ENCODE data around the gene KLF15. TPM values are rescaled to one million over a fixed set of nuclear protein-coding genes. Genes with fewer than 3 reads are reported as not detected.
A peak's percentile ranks its signal among the peaks of the same experiment; 100 is the strongest.

Gene KLF15
- total RNA-seq, 2 donors from 2014 or later, result 0.26 TPM; not detected in 1

DNA sequence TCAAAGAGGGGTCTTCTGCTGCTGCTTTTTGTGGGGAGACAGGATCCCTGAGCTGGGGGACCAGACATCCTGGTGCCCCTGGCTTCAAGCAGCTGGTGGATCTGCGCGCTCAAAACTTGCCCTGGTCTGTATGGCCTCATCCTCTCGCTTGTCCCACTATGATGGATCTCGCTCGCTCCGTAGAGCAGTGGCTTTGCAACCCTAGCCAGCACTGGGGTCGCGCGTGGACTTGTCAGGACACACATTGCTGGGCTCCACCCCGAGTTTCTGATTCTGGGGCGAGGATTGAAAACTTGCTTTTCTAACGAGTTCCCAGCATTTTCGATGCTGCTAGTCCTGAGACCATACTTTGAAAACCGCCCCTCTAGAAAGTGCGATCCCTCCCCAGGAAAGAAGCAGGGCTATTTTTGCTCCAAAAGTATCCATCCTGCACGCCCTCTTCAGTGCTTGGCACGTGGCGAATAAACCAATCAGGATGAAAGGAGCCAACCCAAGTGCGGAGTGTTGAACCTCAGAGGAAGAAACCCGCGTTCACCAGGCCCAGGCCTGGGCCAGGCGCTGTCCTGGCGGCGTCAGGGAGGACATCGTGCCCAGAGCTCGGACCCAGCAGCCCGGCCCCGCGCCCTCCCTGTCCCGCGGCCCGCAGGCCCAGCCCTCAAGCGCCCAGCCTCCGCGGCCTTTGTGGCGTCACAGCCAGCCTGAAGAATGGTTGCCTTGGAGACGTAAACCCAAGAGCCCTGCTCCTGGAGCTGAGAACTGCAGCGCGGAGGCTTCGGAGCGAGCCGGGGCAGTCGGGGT is 37.2 kb upstream of the KLF15 start, which contains the start of gene CFAP100:
Gene CFAP100, plus strand, starts transcription at position 731 of the 798 bp plus-strand sequence. CDS start 1,092 bp downstream, outside the sequence.
- Mint-ChIP-seq H3K27me3 (peaks cover 45 to 49% of the 10 kb centered on the region in 2 donors), H3K4me1 (ENCODE audit: low read depth in 2 of 2) (peaks cover 0 to 4% of the 10 kb centered on the region in 2 donors), H3K4me3 (no peak within 1 kb of the TSS), H3K36me3 (no peaks in the 10 kb centered on the region), H3K27ac (no peak within 1 kb of the TSS), H3K9me3 (no peaks in the 10 kb centered on the region)
- no peak for DNase-seq (ENCODE audit: low spot score)
- ATAC-seq, result no peak

DNA sequence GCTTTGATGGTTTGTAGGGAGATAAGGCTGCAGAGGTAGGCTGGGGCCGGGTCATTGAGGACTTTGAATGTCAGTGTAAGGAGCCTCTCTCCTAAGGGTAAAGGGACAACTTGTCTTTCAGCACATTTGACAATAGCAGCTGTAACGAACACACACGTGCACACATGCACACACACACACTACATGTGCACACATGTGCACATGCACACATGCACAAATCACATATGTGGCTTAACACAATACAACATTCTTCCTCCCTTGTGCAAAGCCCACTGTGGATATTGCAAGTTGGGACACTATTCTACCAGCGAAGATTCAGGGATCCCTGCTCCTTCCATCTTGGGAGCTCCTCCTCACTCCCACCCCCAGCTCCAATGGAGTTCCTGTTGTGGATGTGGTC is 36.4 kb upstream of the KLF15 start:
- H3K36me3 Mint-ChIP-seq, result no peaks in the 10 kb centered on the region
- peaks cover 0 to 4% of the 10 kb centered on the region in 2 donors for H3K4me1 Mint-ChIP-seq (ENCODE audit: low read depth in 2 of 2)
- DNase-seq (ENCODE audit: low spot score), result no peak
- no peak overlapping the region for H3K4me3 Mint-ChIP-seq
- no peaks in the 10 kb centered on the region for H3K9me3 Mint-ChIP-seq
- no peak overlapping the region for H3K27ac Mint-ChIP-seq
- H3K27me3 Mint-ChIP-seq, result peaks cover 45 to 51% of the 10 kb centered on the region in 2 donors
- no peak for ATAC-seq

DNA sequence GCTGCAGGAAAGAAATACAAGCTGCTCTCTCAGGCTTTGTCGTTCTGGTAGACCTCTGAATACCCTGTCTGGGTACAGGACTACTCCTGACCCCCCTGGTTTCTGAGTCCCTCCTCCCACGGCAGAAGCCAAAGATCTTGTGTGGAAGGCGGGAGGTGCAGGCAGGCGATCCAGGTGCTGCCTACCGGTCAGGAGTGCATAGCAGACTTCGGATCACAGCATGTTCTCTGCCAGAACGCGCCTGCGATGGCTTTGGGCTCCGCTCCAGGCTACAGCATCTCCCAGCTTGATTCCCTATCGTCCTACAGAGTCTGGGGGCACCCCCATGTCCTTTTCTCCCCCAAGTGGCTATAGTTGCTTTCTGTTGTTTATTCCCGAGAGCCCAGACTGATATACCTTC is 35.0 kb upstream of the KLF15 start:
- DNase-seq (ENCODE audit: low spot score) (no peak), ATAC-seq (no peak)
- H3K4me1 Mint-ChIP-seq (ENCODE audit: low read depth in 2 of 2), result peaks cover 0 to 4% of the 10 kb centered on the region in 2 donors
- H3K36me3 Mint-ChIP-seq, result no peaks in the 10 kb centered on the region
- no peak overlapping the region for H3K4me3 Mint-ChIP-seq
- H3K9me3 Mint-ChIP-seq, result no peaks in the 10 kb centered on the region
- H3K27me3 Mint-ChIP-seq, result peaks cover 50 to 59% of the 10 kb centered on the region in 2 donors
- no peak overlapping the region for H3K27ac Mint-ChIP-seq

DNA sequence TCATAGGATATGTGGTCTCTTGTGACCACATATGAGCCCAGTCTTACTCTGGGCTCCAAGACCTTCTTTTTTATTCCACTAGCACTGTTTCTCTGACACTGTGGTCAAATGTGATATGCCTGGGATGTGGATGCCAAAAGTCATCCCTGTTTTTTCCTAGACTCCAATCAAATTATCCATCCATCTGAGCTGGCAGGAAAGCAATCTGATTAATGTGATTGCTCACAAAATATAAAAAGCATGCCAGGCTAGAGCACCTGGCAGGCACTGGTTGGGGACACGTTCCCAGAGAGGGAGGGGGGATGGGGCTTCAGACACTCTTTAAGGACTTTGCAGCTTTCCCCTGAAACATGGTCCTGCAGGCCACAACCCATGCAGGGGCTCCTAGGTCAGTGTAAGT is 34.4 kb upstream of the KLF15 start:
- H3K27me3 Mint-ChIP-seq, result peaks cover 50 to 59% of the 10 kb centered on the region in 2 donors

DNA sequence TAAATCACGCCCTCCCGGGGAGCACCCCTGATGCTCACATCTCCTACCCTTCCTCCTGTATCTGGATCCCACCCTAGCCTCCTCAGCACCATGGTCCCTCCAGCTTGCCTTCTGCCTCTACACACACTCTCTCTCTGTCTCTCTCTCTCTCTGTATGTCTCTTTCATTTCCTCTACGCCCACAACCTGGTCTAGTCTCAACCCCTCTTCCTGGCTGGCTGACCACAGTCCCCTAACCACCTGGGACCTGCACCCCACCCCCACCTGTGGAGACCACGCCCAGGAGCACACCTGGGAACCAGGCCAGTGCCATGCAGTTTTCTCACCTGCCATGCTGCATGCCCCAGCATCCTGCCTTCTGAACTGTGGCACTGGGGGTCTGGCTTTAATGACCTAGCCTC is 33.5 kb upstream of the KLF15 start:
- Mint-ChIP-seq H3K4me1 (ENCODE audit: low read depth in 2 of 2) (peaks cover 0 to 4% of the 10 kb centered on the region in 2 donors), H3K27ac (no peak overlapping the region), H3K4me3 (no peak overlapping the region), H3K36me3 (no peaks in the 10 kb centered on the region), H3K27me3 (peaks cover 53 to 59% of the 10 kb centered on the region in 2 donors), H3K9me3 (no peaks in the 10 kb centered on the region)
- DNase-seq (ENCODE audit: low spot score), result no peak
- no peak for ATAC-seq

More for the DNA sequence above, 34.4 kb upstream of the KLF15 start:
- no peaks in the 10 kb centered on the region for H3K36me3 Mint-ChIP-seq
- H3K4me1 Mint-ChIP-seq (ENCODE audit: low read depth in 2 of 2), result peaks cover 0 to 4% of the 10 kb centered on the region in 2 donors
- no peaks in the 10 kb centered on the region for H3K9me3 Mint-ChIP-seq
- DNase-seq (ENCODE audit: low spot score) (no peak), ATAC-seq (no peak)
- H3K27ac Mint-ChIP-seq, result no peak overlapping the region
- no peak overlapping the region for H3K4me3 Mint-ChIP-seq

DNA sequence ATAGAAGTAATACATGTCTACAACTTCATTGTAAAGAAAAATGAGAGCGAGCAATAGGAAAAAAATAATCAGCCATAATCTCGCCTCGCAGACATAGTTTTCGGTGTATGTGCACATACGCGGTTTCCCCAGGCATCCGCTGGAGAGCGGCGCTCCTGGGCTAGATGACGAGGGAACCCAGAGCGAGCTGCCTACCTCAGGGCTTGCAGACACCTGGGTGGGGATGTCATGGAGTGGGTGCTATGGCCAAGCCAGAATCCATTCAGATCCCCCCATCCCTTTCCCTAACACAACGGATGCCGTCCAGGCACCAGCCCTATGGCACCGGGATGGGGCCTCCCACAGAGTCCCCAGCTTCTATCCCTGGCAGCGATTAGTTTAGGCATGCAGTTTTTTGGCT is 33.0 kb upstream of the KLF15 start:
- no peak for DNase-seq (ENCODE audit: low spot score)
- peaks cover 0 to 4% of the 10 kb centered on the region in 2 donors for H3K4me1 Mint-ChIP-seq (ENCODE audit: low read depth in 2 of 2)
- no peak for ATAC-seq
- H3K27me3 Mint-ChIP-seq, result peaks cover 49 to 55% of the 10 kb centered on the region in 2 donors
- no peak overlapping the region for H3K27ac Mint-ChIP-seq
- H3K4me3 Mint-ChIP-seq, result no peak overlapping the region
- no peaks in the 10 kb centered on the region for H3K36me3 Mint-ChIP-seq
- H3K9me3 Mint-ChIP-seq, result no peaks in the 10 kb centered on the region

DNA sequence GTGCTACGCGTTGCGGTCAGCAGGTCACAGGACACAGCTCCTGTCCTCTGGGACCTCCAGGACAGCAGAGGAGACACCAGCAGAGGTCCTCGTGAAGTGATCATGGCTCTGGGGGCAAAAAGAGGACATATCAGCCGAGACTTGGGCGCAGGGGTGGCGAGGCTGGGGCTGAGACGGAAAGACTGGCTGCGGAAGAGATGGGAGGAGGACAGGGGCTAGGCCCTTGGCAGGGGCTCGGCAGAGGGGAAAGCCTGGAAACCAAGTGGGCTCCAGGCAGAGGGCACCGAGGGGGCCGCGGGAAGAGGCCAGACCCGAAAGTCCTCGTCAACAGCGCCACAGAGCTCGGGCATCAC is 32.6 kb upstream of the KLF15 start:
- Mint-ChIP-seq H3K4me3 (no peak overlapping the region), H3K36me3 (no peaks in the 10 kb centered on the region), H3K27me3 (peaks cover 46 to 56% of the 10 kb centered on the region in 2 donors), H3K9me3 (no peaks in the 10 kb centered on the region), H3K4me1 (ENCODE audit: low read depth in 2 of 2) (peaks cover 0 to 4% of the 10 kb centered on the region in 2 donors), H3K27ac (no peak overlapping the region)
- ATAC-seq, result no peak
- no peak for DNase-seq (ENCODE audit: low spot score)

DNA sequence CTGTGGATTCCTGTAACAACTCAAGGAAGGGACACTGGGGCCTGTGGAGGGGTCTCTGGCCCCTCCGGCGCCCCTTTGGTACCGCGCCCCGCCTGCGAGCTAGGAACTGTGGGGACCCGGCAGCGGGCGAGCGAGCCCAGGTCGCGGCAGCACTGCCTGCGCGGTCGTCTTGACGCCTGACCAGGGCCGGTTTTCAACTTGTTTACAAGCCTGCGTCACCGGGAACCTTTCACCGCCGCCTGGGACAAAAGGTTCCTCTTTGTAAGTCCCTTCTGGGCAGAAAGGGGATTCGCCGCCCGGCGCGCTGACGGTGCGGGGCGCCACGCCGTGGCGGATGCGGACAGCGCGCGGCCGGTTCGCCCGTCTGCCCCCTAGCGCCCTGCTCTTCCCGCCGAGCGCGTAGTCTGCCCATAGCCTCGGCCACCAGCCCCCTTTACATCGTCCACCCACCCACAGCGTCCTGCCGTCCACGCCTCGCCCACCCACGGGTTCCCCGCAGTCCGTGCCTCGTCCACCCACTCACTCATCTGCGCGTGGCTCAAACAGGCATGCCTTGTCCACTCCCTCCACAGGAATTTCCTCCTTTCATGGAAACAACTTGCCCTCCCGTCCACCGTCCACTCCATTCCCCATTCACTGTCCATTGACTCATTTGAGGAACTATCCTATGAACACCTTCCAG is 32.0 kb upstream of the KLF15 start:
- Mint-ChIP-seq H3K27me3 (peaks cover 50 to 60% of the 10 kb centered on the region in 2 donors), H3K36me3 (no peaks in the 10 kb centered on the region), H3K4me1 (ENCODE audit: low read depth in 2 of 2) (peaks cover 0 to 4% of the 10 kb centered on the region in 2 donors), H3K9me3 (no peaks in the 10 kb centered on the region), H3K27ac (no peak overlapping the region), H3K4me3 (no peak overlapping the region)
- no peak for DNase-seq (ENCODE audit: low spot score)
- peak; percentile 56 to 80 for ATAC-seq

DNA sequence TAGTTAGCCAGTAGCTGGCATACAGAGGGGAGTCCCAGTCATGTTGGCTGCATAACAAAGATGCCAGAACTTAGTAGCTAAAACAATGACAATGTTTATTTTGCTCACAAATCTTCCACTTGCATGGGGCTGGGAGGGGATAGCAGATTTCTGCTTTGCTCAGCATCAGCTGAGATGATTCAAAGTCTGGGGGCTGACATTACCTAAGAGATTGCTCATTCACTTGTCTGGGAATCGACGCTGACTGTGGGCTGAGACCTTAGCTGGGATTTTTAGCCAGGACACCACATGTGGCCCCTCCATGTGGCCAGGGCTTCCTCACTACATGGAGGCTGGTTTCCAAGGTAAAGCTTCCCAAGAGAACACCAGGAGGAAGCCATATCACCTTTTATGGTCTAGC is 24.8 kb upstream of the KLF15 start:
- Mint-ChIP-seq H3K9me3 (no peaks in the 10 kb centered on the region), H3K4me1 (ENCODE audit: low read depth in 2 of 2) (no peaks in the 10 kb centered on the region), H3K4me3 (no peak overlapping the region), H3K27ac (no peak overlapping the region), H3K36me3 (no peaks in the 10 kb centered on the region), H3K27me3 (peaks cover 20 to 39% of the 10 kb centered on the region in 2 donors)
- DNase-seq (ENCODE audit: low spot score), result no peak
- no peak for ATAC-seq

DNA sequence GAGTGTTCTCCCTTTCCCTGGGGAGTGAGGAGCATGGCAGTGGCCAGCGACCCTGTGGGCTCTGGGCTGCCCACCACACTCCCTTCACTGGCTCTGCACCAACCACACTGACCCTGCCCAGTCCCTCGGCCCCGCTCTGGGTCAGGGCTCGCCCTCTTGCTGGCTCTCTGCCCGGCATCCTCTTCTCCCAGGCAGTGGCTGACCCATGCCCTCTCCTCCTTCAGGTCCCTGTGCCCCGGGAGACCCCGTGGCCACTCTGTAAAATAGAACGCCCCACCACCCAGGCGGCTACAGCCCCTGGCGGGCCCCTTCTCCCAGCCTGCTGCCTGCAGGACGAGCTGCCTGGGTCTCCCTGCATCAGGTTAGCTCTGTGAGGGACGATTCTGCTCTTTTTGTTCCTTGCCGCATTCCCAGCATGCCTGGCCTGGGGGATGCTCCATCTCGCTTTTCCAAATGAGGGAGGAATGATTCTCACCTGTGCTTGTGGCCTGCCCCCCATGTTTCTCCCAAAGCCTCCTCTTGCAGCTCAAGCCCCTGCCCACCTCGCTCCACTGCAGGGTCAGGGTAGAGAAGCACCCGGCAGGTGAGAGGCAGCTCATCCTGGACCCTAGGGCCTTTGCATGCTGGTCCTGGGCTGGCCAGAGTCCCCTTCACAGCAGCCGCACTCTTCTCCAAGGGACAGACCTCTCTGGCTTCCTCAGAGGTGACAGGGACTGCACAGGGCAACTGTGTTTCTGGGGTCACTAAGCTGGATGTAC is 23.0 kb upstream of the KLF15 start:
- DNase-seq (ENCODE audit: low spot score) (no peak), ATAC-seq (peak in 1 of 2 donors; percentile 32)
- H3K27ac Mint-ChIP-seq, result no peak overlapping the region
- H3K36me3 Mint-ChIP-seq, result no peaks in the 10 kb centered on the region
- H3K9me3 Mint-ChIP-seq, result no peaks in the 10 kb centered on the region
- peaks cover 17 to 38% of the 10 kb centered on the region in 2 donors for H3K27me3 Mint-ChIP-seq
- no peaks in the 10 kb centered on the region for H3K4me1 Mint-ChIP-seq (ENCODE audit: low read depth in 2 of 2)
- no peak overlapping the region for H3K4me3 Mint-ChIP-seq

DNA sequence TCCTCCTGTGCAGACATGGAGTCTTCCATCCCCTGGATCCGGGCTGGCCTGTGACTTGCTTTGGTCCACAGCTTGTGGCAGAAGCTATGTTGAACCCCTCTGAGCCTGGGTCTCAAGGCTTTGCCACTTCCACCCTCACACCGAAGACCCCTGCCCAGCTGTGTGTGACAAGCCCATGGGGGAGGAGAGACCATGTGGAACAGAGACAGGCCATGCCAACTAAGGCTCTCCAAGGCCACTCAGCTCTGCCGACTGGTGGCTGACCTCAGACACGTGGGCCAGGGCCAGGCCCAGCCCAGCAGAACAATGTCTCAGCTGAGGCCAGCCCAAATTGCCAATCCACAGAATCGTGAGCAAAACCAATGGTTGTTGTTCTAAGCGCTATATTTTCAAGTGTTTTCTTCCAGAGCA is 21.1 kb upstream of the KLF15 start:
- no peaks in the 10 kb centered on the region for H3K36me3 Mint-ChIP-seq
- no peak overlapping the region for H3K4me3 Mint-ChIP-seq
- peaks cover 8 to 22% of the 10 kb centered on the region in 2 donors for H3K27me3 Mint-ChIP-seq
- H3K27ac Mint-ChIP-seq, result no peak overlapping the region
- no peaks in the 10 kb centered on the region for H3K4me1 Mint-ChIP-seq (ENCODE audit: low read depth in 2 of 2)
- DNase-seq (ENCODE audit: low spot score) (no peak), ATAC-seq (no peak)
- no peaks in the 10 kb centered on the region for H3K9me3 Mint-ChIP-seq

DNA sequence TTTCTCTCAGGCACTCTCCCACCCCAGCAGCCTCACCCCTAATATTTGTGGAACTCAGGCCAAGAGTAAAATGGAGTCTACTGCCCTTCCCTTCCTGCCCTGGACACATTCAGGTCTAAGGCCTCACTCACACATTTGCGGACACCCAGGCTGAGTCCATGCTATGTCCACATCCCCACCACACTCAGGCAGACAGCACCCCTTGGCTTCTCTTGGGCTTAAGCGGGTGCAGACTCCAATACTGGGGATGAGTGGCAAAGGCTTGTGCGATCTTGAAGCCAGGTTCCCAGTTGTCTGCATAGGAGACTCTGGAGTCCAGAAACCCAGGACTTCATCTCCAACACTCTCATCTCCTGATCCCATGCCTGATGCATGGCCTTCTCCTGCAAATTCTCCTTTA is 20.0 kb upstream of the KLF15 start:
- ATAC-seq (no peak), DNase-seq (ENCODE audit: low spot score) (no peak)
- Mint-ChIP-seq H3K27ac (no peak overlapping the region), H3K4me1 (ENCODE audit: low read depth in 2 of 2) (no peaks in the 10 kb centered on the region), H3K9me3 (no peaks in the 10 kb centered on the region), H3K27me3 (peaks cover 8 to 16% of the 10 kb centered on the region in 2 donors), H3K36me3 (no peaks in the 10 kb centered on the region), H3K4me3 (no peak overlapping the region)

DNA sequence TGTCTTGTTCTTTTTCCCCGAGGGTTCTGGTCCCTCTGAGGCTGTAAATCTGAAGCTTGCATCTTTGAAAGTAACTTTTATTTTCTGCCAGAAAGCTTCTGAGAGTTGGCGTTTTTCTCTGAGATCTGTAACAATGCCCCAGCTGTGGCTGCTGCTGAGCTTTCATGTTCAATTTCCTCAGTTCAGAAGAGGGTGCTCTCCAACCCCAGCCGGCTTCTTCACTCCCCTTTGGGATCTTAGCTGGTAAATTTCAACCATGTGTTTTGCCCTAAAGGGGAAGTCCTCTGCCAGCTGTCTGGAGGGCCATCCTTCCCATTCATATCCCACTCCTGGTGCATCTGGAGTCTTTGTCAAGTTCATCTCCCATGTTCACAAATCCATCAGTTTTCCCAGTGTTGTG is 19.2 kb upstream of the KLF15 start:
- DNase-seq (ENCODE audit: low spot score) (no peak), ATAC-seq (no peak)
- Mint-ChIP-seq H3K4me1 (ENCODE audit: low read depth in 2 of 2) (no peaks in the 10 kb centered on the region), H3K36me3 (no peaks in the 10 kb centered on the region), H3K27ac (no peak overlapping the region), H3K9me3 (no peaks in the 10 kb centered on the region), H3K4me3 (no peak overlapping the region), H3K27me3 (peaks cover 10 to 16% of the 10 kb centered on the region in 2 donors)

Measured in natural killer cell treated with Interleukin-12 subunit alpha and Interleukin-12 subunit beta and Interleukin-15 and Interleukin-18, amount 100 ng/mL, for 72 hours (primary cell).